ENCODE measurements around the gene PPM1F.
"Not testable (repeated sequence)": the region's sequence is repeated elsewhere in the genome, so short reads cannot be mapped to it uniquely, and the experiment has no call there.

The PPM1F gene

DNA sequence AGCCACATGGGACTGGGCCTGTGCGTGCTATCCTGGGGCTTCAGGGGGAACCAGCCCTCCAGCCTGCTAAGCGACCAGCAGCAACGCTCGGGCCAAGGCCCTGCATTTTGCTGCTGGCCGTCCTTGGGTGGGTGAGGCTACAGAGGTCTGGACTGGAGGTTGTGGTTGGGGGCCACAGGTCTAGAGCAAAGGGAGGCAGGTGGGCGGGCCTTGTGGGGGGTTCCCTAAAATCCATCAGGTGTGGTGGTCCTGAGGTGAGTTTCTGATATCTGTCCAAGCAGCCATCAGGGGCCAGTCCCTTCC, 34.7 kb downstream of the PPM1F start:
- no peak for DNase-seq

- no peak for DNase-seq
These were observed 35.3 kb downstream of the PPM1F start for GRCh38 chr22:21917181-21917958.

GRCh38 chr22:21916309-21916918, 36.2 kb downstream of the PPM1F start:
- DNase-seq, result no peak

DNA sequence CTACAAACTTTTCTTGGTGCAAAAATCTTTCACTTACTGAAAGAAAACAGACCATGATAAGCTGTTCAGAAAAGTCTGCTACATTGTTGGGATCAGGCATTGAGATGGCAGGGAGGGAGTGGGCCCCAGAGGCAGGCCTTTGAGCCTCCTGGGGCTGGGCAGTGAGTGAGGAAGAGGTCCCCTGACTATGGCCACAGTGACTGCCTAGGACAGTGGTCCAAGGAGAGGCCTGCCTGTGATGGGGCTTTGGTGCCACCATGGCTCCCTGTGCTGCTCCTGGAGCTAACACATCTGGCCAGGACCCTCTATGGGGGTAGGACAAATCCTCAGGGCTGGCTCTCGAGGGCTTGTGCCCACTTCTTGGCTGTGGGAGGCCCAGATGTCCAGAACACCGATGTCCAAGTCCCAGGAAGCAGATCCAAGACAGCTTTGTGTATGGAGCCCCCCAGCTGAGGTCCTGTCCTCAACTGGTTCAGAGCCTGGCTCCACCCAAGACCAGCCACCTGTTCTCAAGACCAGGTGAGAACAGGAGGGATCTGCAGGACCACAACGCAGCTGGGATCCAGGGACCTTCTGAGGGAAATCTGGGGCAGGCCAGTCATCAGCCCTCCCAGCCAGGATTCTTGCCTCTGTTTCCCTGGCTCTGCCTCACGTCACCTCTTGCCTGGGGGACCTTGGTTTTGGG, 36.9 kb downstream of the PPM1F start:
- no peak for DNase-seq

DNA sequence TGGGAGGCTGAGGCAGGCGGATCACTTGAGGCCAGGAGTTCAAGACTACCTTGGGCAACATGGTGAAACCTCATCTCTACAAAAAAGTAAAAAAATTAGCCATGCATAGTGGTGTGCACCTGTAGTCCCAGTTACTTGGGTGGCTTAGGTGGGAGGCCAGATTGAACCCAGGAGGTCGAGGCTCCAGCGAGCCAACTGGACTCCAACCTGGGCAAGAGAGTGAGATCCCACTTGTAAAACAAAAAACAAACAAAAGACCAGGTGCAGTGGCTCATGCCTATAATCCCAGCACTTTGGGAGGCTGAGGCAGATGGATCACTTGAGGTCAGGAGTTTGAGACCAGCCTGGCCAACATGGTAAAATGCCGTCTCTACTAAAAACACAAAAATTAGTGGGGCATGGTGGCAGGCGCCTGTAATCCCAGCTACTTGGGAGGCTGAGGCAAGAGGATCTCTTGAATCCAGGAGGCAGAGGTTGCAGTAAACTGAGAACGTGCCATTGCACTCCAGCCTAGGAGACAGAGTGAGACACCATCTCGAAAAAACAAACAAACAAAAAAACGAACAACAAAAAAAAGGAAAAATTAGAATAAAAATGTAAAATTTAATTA, 38.5 kb downstream of the PPM1F start:
- DNase-seq, result not testable (repeated sequence)

DNA sequence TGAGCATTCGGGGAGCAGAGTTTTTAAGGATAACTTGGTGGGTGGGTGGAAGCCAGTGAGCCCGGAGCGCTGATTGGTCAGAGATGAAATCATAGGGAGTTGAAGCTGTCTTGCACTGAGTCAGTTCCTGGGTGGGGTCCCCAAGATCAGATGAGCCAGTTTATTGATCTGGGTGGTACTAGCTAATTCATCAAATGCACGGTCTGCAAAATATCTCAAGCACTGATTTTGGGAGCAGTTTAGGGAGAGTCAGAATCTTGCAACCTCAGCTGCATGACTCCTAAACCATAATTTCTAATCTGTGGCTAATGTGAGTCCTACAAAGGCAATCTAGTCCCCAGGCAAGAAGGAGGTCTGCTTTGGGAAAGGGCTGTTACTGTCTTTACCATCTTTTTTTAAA, 42.3 kb downstream of the PPM1F start:
- DNase-seq, result not testable (repeated sequence)

DNA sequence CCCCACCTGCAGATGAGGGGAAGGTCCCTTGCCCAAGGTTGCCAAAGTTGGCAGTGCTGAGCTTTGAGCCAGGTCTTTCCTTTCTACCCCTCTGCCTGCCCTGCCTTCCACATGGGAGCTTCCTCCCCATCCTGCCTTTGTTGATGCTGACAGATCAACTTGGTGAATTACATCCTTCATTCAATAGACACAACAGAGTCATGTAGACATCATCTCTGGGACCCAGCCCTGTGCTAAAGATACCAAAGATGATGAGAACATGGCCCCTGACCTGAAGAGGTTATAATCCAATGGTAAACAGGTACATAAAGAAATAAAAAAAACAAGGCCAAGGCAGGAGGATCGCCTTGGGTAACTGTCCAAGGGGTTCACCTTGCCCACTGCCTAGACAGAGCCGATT, 42.8 kb downstream of the PPM1F start:
- no peak for DNase-seq

DNA sequence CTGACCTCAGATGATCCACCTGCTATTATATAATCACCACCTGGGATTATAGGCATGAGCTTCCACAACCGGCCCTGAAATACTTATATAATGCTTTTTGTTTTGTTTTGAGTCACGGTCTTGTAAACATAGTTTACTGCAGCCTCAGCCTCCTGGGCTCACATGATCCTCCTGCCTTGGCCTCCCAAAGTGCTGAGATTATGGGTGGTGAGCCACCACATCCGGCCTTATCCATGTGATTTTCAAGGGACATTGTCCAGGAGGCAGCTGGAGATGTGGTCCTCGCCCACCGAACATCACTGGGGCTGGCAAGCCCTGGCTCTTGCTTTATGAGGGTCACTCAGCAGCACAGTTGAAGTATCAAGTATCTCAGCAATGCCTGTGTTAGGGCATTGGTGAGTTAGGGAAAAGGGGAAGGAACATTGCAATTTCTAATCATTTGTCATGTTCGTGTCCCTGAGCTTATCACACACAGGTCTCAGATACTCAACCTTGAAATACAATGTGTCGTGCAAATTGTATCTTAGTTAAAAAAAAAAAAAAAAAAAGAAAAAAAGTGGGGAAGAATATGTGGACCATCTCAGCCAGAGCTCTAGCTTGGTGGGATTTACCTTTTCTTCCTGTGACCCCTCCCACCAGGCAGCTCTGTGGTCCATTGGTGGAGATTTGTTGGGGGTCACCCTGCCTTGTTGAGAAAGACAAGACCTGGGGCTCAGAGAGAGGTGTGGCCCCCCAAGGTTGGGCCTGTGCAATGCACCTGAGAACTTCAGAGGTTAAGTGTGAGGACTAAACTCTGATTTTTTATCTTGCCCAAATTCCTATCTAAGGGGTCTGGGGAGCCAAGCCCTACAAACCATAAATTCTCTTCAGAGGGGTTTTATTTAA, 44.8 kb downstream of the PPM1F start:
- DNase-seq, result no peak

DNA sequence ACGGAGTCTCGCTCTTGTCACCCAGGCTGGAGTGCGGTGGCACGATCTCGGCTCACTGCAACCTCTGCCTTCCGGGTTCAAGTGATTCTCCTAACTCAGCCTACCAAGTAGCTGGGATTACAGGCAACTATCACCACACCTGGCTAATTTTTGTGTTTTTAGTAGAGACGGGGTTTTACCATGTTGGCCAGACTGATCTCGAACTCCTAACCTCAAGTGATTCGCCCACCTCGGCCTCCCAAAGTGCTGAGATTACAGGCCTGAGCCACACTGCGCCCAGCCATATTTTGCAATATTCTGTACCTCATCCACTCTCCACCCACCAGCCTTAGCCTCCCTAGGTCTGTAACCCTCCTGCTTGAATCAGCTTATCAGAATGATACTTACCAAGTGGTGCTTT, 47.4 kb downstream of the PPM1F start:
- not testable (repeated sequence) for DNase-seq

DNA sequence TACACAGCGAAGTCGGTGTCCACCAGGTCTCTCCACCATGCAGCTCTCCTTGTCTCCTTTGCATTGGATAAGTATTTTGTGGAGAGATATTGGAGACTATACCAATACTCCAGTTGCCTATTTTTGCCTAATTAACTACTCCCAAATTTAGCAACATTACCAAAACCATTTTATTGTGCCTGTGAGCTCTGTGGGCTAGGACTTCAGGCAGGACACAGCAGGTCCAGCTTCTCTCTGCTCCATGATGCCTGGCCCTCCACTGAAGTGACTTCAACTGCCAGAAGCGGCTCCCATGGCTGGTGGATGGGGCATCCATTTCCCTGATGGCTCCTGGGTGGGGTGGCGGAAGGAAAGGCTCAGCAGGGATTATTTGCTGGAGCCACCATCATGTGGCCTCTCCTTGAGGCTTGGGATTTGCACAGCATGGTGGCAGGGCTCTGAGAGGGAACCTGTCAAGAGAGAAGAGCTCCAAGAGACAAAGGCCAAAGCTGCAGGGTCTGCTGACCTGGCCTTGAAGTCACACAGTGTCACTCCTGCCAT, 48.3 kb downstream of the PPM1F start:
- no peak for DNase-seq

GRCh38 chr22:21903283-21903682, 49.4 kb downstream of the PPM1F start:
- no peak for DNase-seq

GRCh38 chr22:21902296-21903087, 50.2 kb downstream of the PPM1F start:
- DNase-seq, result no peak

- no peak for DNase-seq
These were observed 54.2 kb downstream of the PPM1F start for GRCh38 chr22:21898354-21898896.

DNA sequence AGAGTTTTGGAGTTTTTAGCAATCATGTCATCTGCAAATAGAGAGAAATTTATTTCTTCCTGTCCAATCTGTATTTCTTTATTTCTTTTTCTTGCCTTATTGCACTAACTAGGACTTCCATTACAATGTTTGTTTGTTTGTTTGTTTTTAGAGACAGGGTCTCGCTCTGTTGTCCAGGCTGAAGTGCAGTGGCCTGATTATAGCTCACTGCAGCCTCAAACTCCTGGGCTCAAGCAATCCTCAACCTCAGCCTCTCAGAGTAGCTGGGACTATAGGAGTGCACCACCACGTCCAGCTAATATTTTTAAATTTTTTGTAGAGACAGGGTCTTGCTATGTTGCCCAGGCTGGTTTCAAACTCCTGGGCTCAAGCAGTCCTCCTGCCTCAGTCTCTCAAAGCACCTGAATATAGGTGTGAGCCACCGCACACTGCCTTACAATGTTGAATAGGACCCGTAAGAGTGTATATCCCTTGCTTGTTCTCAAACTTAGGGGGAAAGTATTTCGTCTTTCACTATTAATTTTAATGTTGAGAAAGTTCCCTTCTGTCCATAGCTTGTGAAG, 55.6 kb downstream of the PPM1F start:
- no peak for DNase-seq

- not testable (repeated sequence) for DNase-seq
These were observed 56.4 kb downstream of the PPM1F start for GRCh38 chr22:21896275-21896674.

GRCh38 chr22:21894799-21895198, 57.8 kb downstream of the PPM1F start:
- no peak for DNase-seq

- DNase-seq, result no peak
These were observed 63.2 kb downstream of the PPM1F start for GRCh38 chr22:21889251-21889990.

GRCh38 chr22:21887841-21888240, 64.8 kb downstream of the PPM1F start:
- no peak for DNase-seq

DNA sequence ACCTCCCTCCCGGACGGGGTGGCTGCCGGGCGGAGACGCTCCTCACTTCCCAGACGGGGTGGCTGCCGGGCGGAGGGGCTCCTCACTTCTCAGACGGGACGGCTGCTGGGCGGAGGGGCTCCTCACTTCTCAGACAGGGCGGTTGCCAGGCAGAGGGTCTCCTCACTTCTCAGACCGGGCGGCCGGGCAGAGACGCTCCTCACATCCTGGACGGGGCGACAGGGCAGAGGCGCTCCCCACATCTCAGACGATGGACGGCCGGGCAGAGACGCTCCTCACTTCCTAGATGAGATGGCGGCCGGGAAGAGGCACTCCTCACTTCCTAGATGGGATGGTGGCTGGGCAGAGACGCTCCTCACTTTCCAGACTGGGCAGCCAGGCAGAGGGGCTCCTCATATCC, 68.7 kb downstream of the PPM1F start:
- not testable (repeated sequence) for DNase-seq

GRCh38 chr22:21882754-21883333, 69.8 kb downstream of the PPM1F start:
- DNase-seq, result not testable (repeated sequence)
